ENCODE data around the gene MARCHF9. TPM values are rescaled to one million over a fixed set of nuclear protein-coding genes. Genes with fewer than 3 reads are reported as not detected.
"Not testable (repeated sequence)": the region's sequence is repeated elsewhere in the genome, so short reads cannot be mapped to it uniquely, and the experiment has no call there.

MARCHF9 gene
- total RNA-seq, 1 donor = 2.6 TPM

- TF ChIP-seq CTCF (IDR thresholded peaks at IDR 0.05; ENCODE audit: insufficient read depth, low read depth, low read length) = no peak
- no peak for DNase-seq (ENCODE audit: low read depth)
- no peak overlapping the region for H3K4me3 ChIP-seq (ENCODE audit: low read depth, low read length)
These were observed 34.0 kb upstream of the MARCHF9 start for GRCh38 chr12:57720606-57721595.

GRCh38 chr12:57721846-57722608, 32.9 kb upstream of the MARCHF9 start:
- H3K4me3 ChIP-seq (ENCODE audit: low read depth, low read length); DNase-seq (ENCODE audit: low read depth): not testable (repeated sequence)

- TF ChIP-seq CTCF (IDR thresholded peaks at IDR 0.05; ENCODE audit: insufficient read depth, low read depth, low read length) = no peak
- no peak overlapping the region for H3K4me3 ChIP-seq (ENCODE audit: low read depth, low read length)
- no peak for DNase-seq (ENCODE audit: low read depth)
These were observed 31.9 kb upstream of the MARCHF9 start for GRCh38 chr12:57722716-57723629.

GRCh38 chr12:57723630-57723962, 31.3 kb upstream of the MARCHF9 start:
- DNase-seq (ENCODE audit: low read depth) = no peak
- no peak for TF ChIP-seq CTCF (IDR thresholded peaks at IDR 0.05; ENCODE audit: insufficient read depth, low read depth, low read length)
- H3K4me3 ChIP-seq (ENCODE audit: low read depth, low read length) = no peak overlapping the region

DNA sequence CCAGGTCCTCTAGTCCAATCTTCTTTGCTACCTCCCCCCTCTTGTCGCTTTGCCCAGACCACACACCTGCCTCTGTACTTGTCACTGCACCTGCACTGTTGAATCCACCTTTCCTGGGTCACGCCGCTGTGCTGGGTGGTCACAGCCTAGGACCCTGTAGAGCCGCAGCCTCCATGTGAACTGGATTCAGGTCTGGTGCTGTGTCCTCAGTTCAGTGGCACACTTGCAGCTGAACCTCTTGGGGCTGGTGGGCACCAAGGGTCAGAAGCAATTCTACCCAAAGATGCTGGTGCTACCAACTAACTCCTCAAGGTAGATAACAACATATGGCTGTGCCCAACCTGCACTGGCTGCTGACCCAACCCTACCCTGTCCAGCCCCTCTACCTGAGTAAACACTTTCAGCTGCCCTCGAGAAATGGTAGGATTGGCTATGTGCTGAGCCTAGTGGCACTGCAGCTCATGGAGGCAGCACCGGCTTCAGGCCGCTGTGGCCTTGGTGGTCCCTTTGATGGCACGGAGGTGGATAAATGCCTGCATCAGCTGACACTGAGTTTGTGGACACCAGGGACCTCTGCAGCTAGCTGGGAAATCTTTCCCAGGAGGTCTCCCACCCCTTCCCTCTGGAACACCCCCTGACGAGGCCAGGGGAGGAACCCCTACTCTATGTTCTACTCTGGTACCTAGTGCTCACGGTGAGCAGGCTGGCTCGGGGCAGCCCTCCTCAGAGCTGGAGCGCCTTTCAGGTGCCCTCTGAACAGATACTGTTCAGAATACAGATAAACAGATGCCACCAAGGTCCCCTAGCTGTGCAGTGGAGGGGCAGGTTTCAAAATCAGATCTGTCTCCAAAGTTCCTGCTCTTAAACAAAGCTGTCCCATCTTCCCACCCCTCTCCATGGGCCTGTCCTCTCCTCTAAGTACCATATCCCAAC, 30.6 kb upstream of the MARCHF9 start:
- TF ChIP-seq CTCF (IDR thresholded peaks at IDR 0.05; ENCODE audit: insufficient read depth, low read depth, low read length) = no peak
- DNase-seq (ENCODE audit: low read depth) = no peak
- H3K4me3 ChIP-seq (ENCODE audit: low read depth, low read length) = no peak overlapping the region

DNA sequence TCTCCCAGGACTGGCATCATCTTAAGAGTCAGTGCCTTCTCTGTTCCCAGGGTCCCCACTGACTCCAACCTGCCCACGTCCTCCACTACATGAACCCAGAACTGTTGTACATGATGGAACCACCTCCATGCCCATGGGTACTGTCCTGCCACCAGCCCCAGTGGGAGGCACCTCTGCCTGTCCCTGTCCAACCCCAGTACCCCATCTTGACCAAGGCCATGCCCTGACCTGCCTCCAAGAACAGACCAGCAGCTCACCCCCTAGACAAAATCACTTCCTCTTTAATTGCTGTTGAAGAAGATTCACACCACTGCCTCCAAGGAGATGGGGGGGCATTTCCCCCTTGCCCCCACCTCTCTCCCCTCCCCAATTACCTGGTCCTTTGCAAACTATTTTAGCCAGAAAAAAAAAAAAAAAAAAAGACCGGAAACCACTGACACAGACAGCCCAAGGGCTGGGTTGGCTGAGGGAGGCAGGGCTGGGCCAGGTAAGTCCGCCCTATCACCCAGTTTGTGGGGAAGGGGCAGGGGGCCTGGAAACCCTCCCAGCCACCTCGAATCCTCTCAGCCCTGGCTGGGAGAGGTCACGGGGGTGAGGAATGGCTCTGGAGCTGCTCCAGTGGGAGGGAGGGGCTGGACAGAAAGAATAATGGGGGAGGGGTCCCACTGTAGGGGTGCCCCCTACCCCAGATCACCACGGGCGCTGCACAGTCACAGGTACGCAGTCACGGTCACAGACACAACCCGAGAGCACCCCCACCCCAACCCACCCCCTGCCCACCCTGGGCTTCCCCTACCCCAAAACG, 29.8 kb upstream of the MARCHF9 start:
- TF ChIP-seq CTCF (IDR thresholded peaks at IDR 0.05; ENCODE audit: insufficient read depth, low read depth, low read length) = no peak
- no peak for DNase-seq (ENCODE audit: low read depth)
- no peak overlapping the region for H3K4me3 ChIP-seq (ENCODE audit: low read depth, low read length)
